Endothelial cell of umbilical vein (primary cell): ENCODE measurements around the gene PTPN6. TPM values are rescaled to one million over a fixed set of nuclear protein-coding genes. Genes with fewer than 3 reads are reported as not detected.

Source experiments
- BruUV-seq: library from RNA; stranded (reverse); fragments of 400-500 nt; replicated peaks from 2 replicates; lab custom pipeline; 2021; lab: Mats Ljungman, UMichigan
- CTCF ChIA-PET: fragments of 300-600, 350-600 bp; sonication (Branson Sonifier 250); formaldehyde crosslinking; loops from one replicate; lab custom pipeline; 2021; ENCODE audit warnings: antibody characterized with exemption, inconsistent platforms; lab: Charles Lee
- POLR2A ChIA-PET: fragments of 300-600, 350-600 bp; sonication (Branson Sonifier 250); formaldehyde crosslinking; loops from one replicate; lab custom pipeline; 2021; ENCODE audit warnings: antibody characterized with exemption, inconsistent platforms; lab: Charles Lee
- DNase-seq: peaks from one replicate; pipeline ENCODE4 v3.0.0-alpha.2; 2011; ENCODE audit warnings: low read depth, low spot score
- FAIRE-seq: peaks from 2 replicates; lab custom pipeline; 2011; peaks lifted over from hg19 to GRCh38; lab: Jason Lieb, UNC
- H2AFZ ChIP-seq: 2 replicates; pipeline ENCODE4 v1.6.0; 2012; ENCODE audit warnings: low read depth, low read length, control low read depth, inconsistent platforms
- H3K27ac ChIP-seq: 2 replicates; pipeline ENCODE4 v1.5.1; 2011; ENCODE audit warnings: low read depth, mild to moderate bottlenecking, control low read depth, low read length, moderate library complexity; ENCODE audit not compliant: insufficient read depth
- H3K27me3 ChIP-seq, 2 experiments: 2 replicates each; pipeline versions ENCODE4 v1.6.0 to v1.6.1; 2011; ENCODE audit warnings: low read length in 2 of 2, mixed read lengths in 1 of 2; ENCODE audit not compliant: control insufficient read depth in 2 of 2, insufficient read depth in 2 of 2
- H3K36me3 ChIP-seq, 2 experiments: 2 replicates in 1 of 2; 3 replicates in 1 of 2; pipeline ENCODE4 v1.5.1; 2011; ENCODE audit warnings: low read length in 2 of 2, mild to moderate bottlenecking in 1 of 2, moderate library complexity in 1 of 2; ENCODE audit not compliant: control insufficient read depth in 2 of 2, insufficient read depth in 2 of 2; ENCODE audit errors: extremely low read depth in 1 of 2
- H3K4me1 ChIP-seq: 3 replicates; pipeline ENCODE4 v1.5.1; 2011; ENCODE audit warnings: mild to moderate bottlenecking, low read length; ENCODE audit not compliant: control insufficient read depth, insufficient read depth; ENCODE audit errors: extremely low read depth
- H3K4me2 ChIP-seq: 2 replicates; pipeline ENCODE4 v1.6.1; 2011; ENCODE audit warnings: low read length, control low read depth, mixed read lengths; ENCODE audit not compliant: insufficient read depth
- H3K4me3 ChIP-seq, 3 experiments: fragments of 200-600 bp in 1 of 3; sonication (generic), shearing (Covaris generic) in 1 of 3; replicated peaks in 1 of 3; 2 replicates each; pipeline ENCODE4 v1.5.1; 2011 to 2016; ENCODE audit warnings: control low read depth in 3 of 3, low read length in 3 of 3, mild to moderate bottlenecking in 2 of 3, inconsistent platforms in 1 of 3, low read depth in 1 of 3, moderate library complexity in 1 of 3; ENCODE audit not compliant: insufficient read depth in 1 of 3
- H3K79me2 ChIP-seq: 2 replicates; pipeline ENCODE4 v1.6.0; 2012; ENCODE audit warnings: low read length, inconsistent platforms; ENCODE audit not compliant: control insufficient read depth, insufficient read depth
- H3K9ac ChIP-seq: replicated peaks from 2 replicates; pipeline ENCODE3; 2011; ENCODE audit warnings: low read length, control low read depth; ENCODE audit not compliant: insufficient read depth; ENCODE audit errors: extremely low read depth
- H3K9me1 ChIP-seq: replicated peaks from 3 replicates; pipeline ENCODE4 v1.6.0; 2011; ENCODE audit warnings: mild to moderate bottlenecking, low read length; ENCODE audit not compliant: control insufficient read depth, insufficient read depth; ENCODE audit errors: extremely low read depth
- H3K9me3 ChIP-seq: replicated peaks from 2 replicates; pipeline ENCODE4 v1.5.1; 2012; ENCODE audit warnings: low read length, inconsistent platforms; ENCODE audit not compliant: control insufficient read depth, insufficient read depth
- H4K20me1 ChIP-seq: replicated peaks from 2 replicates; pipeline ENCODE3; 2011; ENCODE audit warnings: mild to moderate bottlenecking, low read length; ENCODE audit not compliant: control insufficient read depth, insufficient read depth; ENCODE audit errors: extremely low read depth
- CTCF ChIP-seq, 2 donors: IDR thresholded peaks; 1 replicate in 1 of 2; 2 replicates in 1 of 2; pipeline ENCODE4 v1.5.1; 2011; ENCODE audit warnings: low read length in 2 of 2, mild to moderate bottlenecking in 2 of 2, moderate library complexity in 2 of 2, control low read depth in 1 of 2, inconsistent platforms in 1 of 2, low read depth in 1 of 2; ENCODE audit not compliant: insufficient read depth in 1 of 2; ENCODE audit errors: extremely low read depth in 1 of 2
- EZH2 ChIP-seq: IDR thresholded peaks from 2 replicates; pipeline ENCODE4 v1.6.1; 2012; ENCODE audit warnings: borderline replicate concordance, low read depth, mild to moderate bottlenecking, moderate library complexity, low read length, inconsistent platforms; ENCODE audit not compliant: severe bottlenecking
- FOS ChIP-seq: IDR thresholded peaks from 2 replicates; pipeline ENCODE4 v1.6.1; 2011; ENCODE audit warnings: mild to moderate bottlenecking, low read length, moderate library complexity, borderline replicate concordance; ENCODE audit not compliant: insufficient read depth
- GATA2 ChIP-seq: IDR thresholded peaks from 2 replicates; pipeline ENCODE4 v1.7.0; 2011; ENCODE audit warnings: low read depth, mild to moderate bottlenecking, moderate library complexity, mixed read lengths, low read length; ENCODE audit not compliant: insufficient read length, insufficient read depth
- JUN ChIP-seq: IDR thresholded peaks from 2 replicates; pipeline ENCODE4 v1.6.1; 2011; ENCODE audit warnings: borderline replicate concordance, low read depth; ENCODE audit not compliant: insufficient read length, insufficient read depth
- MAX ChIP-seq: IDR thresholded peaks from 2 replicates; pipeline ENCODE4 v1.6.1; 2011; ENCODE audit not compliant: insufficient read depth, insufficient read length
- MYC ChIP-seq: IDR thresholded peaks from one replicate; pipeline ENCODE4 v1.6.1; 2011; ENCODE audit warnings: mild to moderate bottlenecking, low read depth, low read length
- POLR2A ChIP-seq: IDR thresholded peaks from 2 replicates; pipeline ENCODE4 v1.6.1; 2012; ENCODE audit warnings: low read depth, mild to moderate bottlenecking, control low read depth, low read length
- POLR2AphosphoS5 ChIP-seq: IDR thresholded peaks from 2 replicates; pipeline ENCODE4 v1.6.1; 2012; ENCODE audit warnings: low read depth, mild to moderate bottlenecking, control low read depth, low read length, moderate library complexity; ENCODE audit not compliant: insufficient read depth
- dilution Hi-C: fragments of 300-500 bp; cut with MboI; formaldehyde crosslinking; loops from one replicate; pipeline ENCODE4 v1.15.0; 2019; ENCODE audit warnings: low sequenced_read_pairs; ENCODE audit not compliant: extremely low pct_ligation_motif_present
- intact Hi-C: fragments of 100-400 bp; cut with micrococcal nuclease; formaldehyde crosslinking; loops from one replicate; pipeline ENCODE4 v1.10.0; 2022
- polyA plus RNA-seq, 4 experiments: library from polyadenylated mRNA; depleted of rRNA in 3 of 4; stranded (reverse) in 3 of 4; unstranded in 1 of 4; fragments of >200 nt; gene quantifications; 2 replicates each; pipeline versions ENCODE4 v1.2.1 to v1.2.3, GENCODE V29; 2011 to 2012; ENCODE audit warnings: missing spikeins in 1 of 4
- total RNA-seq: library from RNA; stranded (reverse); gene quantifications from 2 replicates; pipeline ENCODE4 v1.2.3, GENCODE V29; 2021

PTPN6 gene
- total and polyA plus RNA-seq, 2 donors (not counting 3 experiments of a cell fraction or from before 2014, with no cell fraction given) = 0.25 to 1.6 TPM

GRCh38 chr12:6952863-6953441 is 1.8 kb downstream of the PTPN6 start:
- no peaks in the 10 kb centered on the region for H4K20me1 ChIP-seq
- FAIRE-seq (no peak), DNase-seq (no peak)
- dilution Hi-C loops = no loop called here
- peak overlapping the region; percentile 25 for H2AFZ ChIP-seq
- no peak overlapping the region for H3K9ac ChIP-seq
- H3K4me1 ChIP-seq = peaks cover 17% of the 10 kb centered on the region
- no peaks in the 10 kb centered on the region for H3K36me3 ChIP-seq
- H3K9me1 ChIP-seq = no peaks in the 10 kb centered on the region
- CTCF ChIA-PET = interaction anchor here (1.5 kb wide), 2 partner anchors 9 to 12 kb away, joined by 4 to 8 read pairs; no protein-coding TSS in a partner anchor
- no peak overlapping the region for H3K4me2 ChIP-seq
- H3K79me2 ChIP-seq = no peaks in the 10 kb centered on the region
- TF ChIP-seq JUN (no peak), POLR2A (no peak), FOS (no peak), GATA2 (no peak), MAX (no peak), CTCF (IDR thresholded peaks at IDR 0.05; ENCODE audit: extremely low read depth in 1 of 2, insufficient read depth in 1 of 2, low read depth in 1 of 2, low read length in 2 of 2) (no peak), MYC (no peak), POLR2AphosphoS5 (no peak), EZH2 (no peak)
- no peaks in the 10 kb centered on the region for H3K9me3 ChIP-seq
- H3K27ac ChIP-seq = no peak overlapping the region
- no peak overlapping the region for H3K4me3 ChIP-seq
- intact Hi-C loops = no loop called here
- H3K27me3 ChIP-seq = no peaks in the 10 kb centered on the region
- BruUV-seq = no TSS peak
- POLR2A ChIA-PET = no interaction called here
